Measurements from ENCODE around the gene ENPEP.
A peak's percentile ranks its signal among the peaks of the same experiment; 100 is the strongest.
"Not testable (repeated sequence)": the region's sequence is repeated elsewhere in the genome, so short reads cannot be mapped to it uniquely, and the experiment has no call there.

The ENPEP gene

GRCh38 chr4:110486256-110486655, 10.3 kb downstream of the ENPEP start:
- DNase-seq = no peak

DNA sequence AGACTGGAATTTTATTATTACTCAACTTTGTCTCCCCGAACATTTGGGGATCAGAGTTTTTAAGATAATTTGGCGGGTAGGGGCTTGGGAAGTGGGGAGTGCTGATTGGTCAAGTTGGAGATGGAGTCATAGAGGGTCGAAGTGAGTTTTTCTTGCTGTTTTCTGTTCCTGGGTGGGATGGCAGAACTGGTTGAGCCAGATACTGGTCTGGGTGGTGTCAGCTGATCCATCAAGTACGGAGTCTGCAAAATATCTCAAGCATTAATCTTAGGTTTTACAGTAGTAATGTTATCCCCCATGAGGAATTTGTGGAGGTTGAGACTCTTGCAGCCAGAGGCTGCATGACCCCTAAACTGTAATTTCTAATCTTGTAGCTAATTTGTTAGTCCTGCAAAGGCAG, 10.9 kb downstream of the ENPEP start:
- not testable (repeated sequence) for DNase-seq

- no peak for DNase-seq
These were observed 11.9 kb downstream of the ENPEP start for GRCh38 chr4:110487873-110488272.

DNA sequence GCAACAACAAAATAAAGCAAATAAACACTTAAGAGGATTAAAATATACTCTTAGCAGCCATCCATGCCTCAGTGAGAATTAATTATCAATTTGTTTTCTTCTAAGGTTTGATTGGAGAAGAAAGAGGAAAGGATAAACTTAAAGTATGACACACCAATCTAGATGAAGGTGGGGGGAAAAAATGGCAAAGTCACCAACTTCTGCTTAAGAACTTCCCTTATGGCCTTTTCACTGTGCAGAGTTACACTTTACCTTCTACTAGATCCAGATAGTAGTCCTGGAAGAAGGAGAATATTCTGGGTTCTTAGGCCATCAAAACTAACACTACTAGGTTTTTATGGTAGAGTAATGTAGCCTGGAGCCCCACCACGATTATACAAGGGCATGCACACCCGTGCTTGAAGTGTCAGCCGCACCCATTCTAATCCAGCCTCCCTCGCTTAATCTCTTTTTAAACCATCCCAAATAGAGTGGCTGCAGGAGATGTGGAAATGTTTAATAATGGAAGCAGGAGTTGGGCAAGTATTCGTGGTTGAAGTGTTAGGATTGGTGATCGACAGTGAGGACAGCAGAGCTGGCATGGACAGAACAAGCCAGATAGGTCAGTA, 14.1 kb downstream of the ENPEP start:
- DNase-seq = no peak

DNA sequence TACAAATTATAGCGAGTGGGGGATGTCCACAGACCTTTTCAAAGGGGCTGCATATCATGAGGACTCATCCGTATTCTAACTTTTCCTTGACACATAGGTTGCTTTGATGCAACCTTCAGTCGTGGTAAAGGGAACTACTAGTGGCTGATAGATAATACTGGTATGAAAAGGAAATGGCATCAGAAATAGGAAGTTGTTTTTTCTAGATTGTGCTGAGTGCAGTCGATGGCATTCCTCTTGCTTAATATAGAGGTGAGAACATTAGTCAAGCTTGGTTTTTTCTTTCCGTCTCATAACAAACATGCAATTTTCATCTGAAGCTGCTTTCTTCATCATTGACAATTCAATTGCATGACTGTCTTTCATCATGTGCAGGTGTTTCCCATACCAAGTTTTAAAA, 16.6 kb downstream of the ENPEP start:
- no peak for DNase-seq

DNA sequence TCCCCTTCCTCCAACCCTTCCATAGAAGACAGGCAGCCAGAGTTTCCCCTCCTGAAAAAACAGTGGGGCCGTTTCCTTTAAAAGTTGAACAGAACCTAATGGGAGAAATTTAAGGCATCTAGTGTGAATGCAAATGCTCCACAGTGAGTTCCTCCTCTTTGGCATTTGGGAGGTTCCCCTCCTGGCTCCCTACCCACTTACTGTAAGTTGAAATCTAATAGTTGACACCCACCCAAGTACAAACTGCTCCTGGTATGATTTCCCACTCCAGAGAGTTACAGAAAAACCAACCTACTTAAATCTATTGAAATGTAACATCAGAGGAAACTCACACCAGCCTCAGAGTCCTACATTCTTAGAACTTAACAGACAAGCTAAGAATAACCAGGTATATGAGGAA, 17.6 kb downstream of the ENPEP start:
- no peak for DNase-seq

DNA sequence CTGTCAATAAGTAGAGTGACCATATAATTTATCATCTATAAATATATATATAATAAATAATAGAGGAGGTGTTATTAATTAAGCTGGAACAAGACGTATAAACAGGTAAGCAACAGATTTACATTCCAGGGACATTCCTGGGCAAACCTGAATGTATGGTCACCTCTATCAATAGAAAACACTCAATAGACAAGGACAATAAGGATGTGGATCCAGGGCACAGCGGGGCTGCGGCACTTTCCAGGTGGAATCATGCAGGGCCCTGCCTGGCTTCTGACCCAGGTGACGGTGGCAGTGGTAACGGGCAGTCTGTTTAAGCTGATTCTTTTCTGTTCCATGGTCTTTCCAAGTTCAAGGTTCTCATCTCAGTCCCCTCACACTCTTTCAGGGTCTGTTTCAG, 22.5 kb downstream of the ENPEP start:
- no peak for DNase-seq

GRCh38 chr4:110499126-110499525, 23.2 kb downstream of the ENPEP start:
- DNase-seq = no peak

DNA sequence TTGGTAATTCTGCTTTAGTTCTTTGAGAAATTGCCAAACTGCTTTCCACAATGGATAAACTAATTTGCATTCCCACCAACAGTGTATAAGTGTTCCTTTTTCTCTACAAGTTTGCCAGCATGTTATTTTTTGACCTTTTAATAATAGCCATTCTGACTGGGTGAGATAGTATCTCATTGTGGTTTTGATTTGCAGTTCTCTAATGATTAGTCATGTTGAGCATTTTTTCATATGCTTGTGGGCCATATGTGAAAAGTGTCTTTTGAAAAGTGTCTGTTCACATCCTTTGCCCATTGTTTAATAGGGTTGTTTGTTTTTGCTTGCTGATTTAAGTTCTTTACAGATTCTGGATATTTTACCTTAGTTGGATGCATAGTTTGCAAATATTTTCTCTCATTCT, 25.9 kb downstream of the ENPEP start:
- DNase-seq = no peak

GRCh38 chr4:110503270-110504083, 27.5 kb downstream of the ENPEP start:
- DNase-seq = no peak

DNA sequence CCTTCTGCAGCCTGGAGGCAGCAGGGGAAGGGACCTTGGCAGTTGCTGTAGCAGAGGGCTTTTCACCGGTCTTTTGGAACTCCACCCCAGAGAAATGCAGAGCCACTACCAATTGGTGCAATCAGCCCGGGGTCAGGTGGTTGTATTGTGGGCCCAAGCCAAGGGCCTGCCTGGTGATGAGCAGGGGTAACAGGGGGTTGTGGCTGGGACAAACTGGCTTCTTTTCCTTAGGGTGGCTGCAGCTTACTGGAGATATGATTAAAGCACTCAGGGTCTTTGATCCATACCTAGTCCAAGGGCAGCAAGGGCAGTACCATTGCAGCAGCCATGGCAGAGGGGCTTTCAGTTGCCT, 28.1 kb downstream of the ENPEP start:
- no peak for DNase-seq

DNA sequence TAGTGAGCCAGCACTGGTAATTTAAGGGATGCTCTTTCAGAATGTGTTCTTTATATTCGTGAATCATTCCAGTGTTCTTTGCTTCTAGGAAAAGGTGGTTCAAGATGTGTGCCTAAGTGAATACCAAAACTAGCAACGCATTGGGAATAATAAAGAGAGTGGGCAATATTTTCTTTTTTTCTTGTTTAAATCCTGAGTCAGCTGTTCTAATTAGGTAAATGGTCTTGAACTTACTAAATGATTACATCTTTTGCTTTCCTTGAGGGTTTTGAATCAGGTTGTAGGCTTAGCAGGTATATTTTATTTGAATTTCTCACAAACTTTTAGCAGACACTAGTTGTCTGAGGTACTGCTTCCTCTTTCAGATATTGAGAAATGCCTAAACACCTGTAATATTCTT, 29.5 kb downstream of the ENPEP start:
- DNase-seq = no peak

DNA sequence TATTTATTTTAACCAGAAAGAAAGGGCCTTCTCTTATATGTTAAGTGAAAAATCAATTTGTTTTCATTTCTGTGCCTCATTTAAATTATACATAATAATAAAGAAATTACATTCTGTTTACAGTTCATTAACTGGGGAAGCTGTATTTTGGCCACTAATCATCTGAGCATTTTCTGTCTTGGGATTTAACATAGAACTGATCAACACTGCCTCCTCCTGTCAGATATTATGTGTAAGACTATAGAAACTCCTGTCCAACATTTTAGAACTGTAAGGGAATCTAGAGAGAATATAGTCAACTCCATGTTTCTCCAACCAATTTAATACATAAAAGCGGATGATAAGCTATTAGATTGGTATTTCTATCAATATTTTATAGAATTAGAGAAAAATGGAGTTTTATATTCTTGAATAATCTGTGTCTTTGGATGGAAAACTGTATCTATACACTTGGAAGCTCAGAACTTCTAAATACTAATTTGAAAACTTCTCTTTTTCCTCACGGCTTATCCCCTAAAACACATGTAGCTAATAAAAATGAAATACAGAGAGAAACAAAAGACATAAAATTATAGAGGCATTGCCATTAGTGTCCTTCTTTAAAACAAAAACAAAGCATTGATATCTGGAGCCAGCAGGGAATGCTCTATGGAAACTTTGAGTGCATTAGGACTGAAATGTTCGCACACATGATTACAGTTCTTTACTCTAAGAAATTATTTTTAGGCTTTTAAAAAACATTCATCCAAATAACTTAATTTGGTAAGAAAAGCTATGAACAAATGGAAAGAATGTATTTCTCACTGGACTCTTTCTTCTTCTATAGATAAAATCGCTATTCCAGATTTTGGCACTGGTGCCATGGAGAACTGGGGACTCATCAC, 33.1 kb downstream of the ENPEP start:
- no peak for DNase-seq

GRCh38 chr4:110510277-110510676, 34.3 kb downstream of the ENPEP start:
- DNase-seq = no peak

DNA sequence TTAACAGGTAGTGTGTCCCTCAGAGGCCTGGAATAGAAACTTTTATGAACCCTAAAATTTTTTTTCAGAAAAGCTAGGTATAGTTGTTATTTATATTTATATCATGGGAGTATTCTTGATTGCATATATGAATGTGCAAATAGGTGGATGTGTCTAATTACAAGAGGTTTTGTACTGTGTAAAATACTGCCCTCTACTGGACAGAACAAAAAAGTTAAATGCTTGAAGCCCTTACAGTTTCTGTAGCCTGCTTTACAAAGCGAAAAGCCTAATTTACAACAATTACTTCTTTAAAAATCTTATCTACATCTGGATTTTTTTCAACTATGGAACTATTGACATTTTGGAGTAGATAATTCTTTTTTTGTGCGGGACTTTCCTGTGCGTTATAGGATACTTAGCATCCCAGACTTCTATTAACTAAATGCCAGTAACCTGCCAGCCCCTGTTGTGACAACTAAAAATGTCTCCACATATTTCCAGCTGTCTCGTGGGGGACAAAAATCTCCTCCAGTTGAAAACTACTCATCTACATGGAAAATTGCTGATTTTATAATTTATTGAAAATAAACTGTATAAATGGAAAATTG, 35.1 kb downstream of the ENPEP start:
- peak; percentile 22 for DNase-seq

DNA sequence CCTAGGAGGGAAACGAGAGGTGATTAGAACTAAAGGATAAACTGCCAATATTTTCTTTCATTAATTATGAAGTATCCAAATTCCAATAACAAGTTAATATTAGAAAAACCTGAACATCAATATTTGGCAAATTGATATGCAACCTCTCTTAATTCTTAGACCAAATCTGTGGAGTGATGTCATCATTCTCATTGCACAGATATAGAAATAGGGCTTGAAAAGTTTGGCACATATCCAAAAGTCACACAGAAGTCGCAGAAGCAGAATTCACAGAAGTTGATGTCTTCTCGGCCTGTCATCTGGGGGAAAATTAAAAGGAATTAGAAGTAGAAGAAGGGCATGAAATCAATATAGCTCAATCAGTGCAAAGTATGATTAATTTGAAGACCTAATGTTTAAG, 36.9 kb downstream of the ENPEP start:
- no peak for DNase-seq

DNA sequence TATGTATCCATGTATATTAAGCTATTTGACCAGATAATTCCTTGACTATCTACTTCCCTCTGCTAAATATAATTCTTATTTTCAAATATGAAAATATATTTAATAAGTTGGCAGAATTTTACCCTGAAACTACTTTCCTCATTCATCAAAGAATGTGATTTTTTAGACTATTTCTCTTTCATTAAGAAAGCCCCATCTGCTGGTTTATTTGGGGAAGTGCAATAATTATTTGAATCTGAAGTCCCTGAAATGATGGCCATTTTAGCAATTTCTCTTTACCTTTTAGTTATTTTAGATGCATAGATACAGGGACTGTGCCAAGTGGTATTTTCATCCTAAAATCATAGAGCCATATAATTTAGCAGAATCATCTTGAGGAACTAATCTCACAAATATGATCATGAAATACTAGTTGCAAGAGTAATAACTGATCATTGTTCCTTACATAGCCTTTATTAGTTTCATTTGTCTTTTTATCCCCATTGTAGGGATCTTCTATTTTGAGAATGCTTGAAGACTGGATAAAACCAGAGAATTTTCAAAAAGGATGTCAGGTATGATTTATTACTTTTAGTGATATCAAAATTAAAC, 39.0 kb downstream of the ENPEP start:
- no peak for DNase-seq

DNA sequence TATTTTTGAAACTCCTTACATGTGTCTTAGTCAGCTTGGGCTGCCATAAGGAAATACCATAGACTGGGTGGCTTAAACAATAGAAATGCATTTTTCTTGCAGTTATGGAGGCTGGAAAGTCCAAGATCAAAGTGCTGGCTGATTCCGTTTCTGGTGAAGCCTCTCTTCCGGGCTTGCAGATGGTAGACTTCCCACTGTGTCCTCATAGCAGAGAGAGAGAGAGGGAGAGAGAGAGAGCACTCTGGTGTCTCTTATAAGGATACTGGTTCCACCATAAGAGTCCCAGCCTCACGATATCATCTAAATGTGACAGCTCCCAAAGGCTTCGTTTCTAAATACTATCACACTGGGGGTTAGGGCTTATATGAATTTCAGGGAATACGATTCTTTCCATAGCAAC, 39.7 kb downstream of the ENPEP start:
- no peak for DNase-seq

- DNase-seq = peak; percentile 24
These were observed 40.4 kb downstream of the ENPEP start for GRCh38 chr4:110516106-110516922.

GRCh38 chr4:110518889-110519490, 43.0 kb downstream of the ENPEP start:
- peak; percentile 23 for DNase-seq

DNA sequence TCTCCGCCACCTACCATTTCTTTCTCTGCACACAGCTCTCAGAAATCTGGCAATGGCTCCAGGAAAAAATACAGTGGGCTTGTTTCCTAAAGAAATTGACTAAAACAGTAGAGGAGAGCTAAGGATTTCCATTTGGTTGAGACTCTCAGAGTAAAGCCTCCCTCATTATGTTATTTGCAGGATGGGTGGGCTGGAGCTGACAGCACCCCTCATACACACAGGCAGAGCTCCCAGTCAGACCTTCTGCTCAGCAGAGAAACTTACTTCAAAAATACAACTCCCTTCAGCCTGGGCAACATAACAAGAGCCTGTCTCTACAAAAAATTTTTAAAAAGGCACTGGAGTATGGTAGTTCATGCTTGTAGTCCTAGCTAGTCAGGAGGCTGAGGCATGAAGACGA, 44.9 kb downstream of the ENPEP start:
- DNase-seq = no peak

- DNase-seq = no peak
These were observed 50.6 kb downstream of the ENPEP start for GRCh38 chr4:110526589-110526988.

Data from amniotic stem cell (primary cell).